Measurements from ENCODE around the gene ULK4. TPM values are rescaled to one million over a fixed set of nuclear protein-coding genes. Genes with fewer than 3 reads are reported as not detected.

Gene ULK4
- total RNA-seq, 1 donor from 2014 or later, result 9.1 TPM

DNA sequence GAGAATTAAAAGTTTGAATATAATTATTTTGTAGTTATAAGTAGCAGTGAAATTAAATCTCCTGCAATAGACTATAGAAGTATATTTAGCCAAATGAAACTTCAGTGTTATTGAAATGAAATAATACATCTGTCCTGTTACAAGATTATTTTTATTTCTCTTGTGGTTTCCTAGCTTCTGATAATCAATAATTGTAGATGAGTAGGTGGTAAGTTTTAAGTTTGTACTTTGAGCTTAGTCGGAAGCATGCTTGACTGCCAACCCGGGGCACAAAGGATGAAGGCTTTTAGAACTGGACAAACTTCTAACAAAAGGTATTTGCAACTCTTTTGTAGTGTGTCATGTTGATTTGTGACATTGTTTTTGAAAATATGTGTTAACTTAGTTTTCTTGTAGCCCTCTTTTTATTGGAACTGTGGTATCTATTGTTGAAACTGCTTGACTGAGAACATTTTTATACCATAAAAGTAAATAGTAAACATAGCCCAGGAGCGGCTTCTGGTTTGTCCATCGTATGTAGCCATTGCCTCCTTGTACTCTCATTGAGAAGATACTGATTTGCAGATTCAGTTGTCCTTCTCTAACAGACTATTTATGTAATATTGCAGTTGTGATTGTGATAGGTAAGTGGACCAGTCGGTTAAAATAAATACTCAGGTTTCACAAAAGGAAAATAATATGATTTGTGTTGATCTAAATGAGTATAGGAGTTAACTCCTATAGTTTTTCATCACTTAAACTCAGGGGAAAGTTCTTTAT is 759.6 kb downstream of the ULK4 start:
- H3K27ac Mint-ChIP-seq (ENCODE audit: unreplicated experiment), result peak overlapping the region; percentile 19
- no peak for DNase-seq (ENCODE audit: extremely low spot score, unreplicated experiment)
- no peaks in the 10 kb centered on the region for H3K9me3 Mint-ChIP-seq (ENCODE audit: unreplicated experiment)
- H3K36me3 Mint-ChIP-seq (ENCODE audit: unreplicated experiment), result no peaks in the 10 kb centered on the region
- TF ChIP-seq, protein P1, sequence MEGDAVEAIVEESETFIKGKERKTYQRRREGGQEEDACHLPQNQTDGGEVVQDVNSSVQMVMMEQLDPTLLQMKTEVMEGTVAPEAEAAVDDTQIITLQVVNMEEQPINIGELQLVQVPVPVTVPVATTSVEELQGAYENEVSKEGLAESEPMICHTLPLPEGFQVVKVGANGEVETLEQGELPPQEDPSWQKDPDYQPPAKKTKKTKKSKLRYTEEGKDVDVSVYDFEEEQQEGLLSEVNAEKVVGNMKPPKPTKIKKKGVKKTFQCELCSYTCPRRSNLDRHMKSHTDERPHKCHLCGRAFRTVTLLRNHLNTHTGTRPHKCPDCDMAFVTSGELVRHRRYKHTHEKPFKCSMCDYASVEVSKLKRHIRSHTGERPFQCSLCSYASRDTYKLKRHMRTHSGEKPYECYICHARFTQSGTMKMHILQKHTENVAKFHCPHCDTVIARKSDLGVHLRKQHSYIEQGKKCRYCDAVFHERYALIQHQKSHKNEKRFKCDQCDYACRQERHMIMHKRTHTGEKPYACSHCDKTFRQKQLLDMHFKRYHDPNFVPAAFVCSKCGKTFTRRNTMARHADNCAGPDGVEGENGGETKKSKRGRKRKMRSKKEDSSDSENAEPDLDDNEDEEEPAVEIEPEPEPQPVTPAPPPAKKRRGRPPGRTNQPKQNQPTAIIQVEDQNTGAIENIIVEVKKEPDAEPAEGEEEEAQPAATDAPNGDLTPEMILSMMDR (IDR thresholded peaks at IDR 0.05), result no peak
- H3K27me3 Mint-ChIP-seq (ENCODE audit: unreplicated experiment), result peaks cover 4% of the 10 kb centered on the region
- peak overlapping the region; percentile 87 for H3K4me3 Mint-ChIP-seq (ENCODE audit: unreplicated experiment)
- peaks cover 58% of the 10 kb centered on the region for H3K4me1 Mint-ChIP-seq (ENCODE audit: unreplicated experiment)

DNA sequence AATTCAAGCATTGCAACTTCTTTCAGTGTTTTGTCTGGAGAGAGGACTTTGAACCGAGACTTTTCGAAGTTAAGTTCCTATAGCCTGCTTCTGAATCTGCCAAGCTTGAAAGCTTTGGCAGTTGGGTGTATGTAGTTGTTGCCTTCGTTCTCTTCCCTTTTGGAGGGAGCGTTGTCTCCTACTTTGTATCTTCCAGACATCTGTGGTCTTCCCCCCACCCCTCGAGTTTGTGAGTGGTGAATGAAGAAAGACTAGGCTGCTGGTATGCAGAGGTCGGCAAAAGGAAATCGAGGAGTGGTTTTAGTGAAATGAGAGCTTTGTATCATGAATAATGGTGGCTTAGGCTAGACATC is 761.3 kb downstream of the ULK4 start:
- Mint-ChIP-seq H3K36me3 (ENCODE audit: unreplicated experiment) (no peaks in the 10 kb centered on the region), H3K4me1 (ENCODE audit: unreplicated experiment) (peaks cover 45% of the 10 kb centered on the region), H3K4me3 (ENCODE audit: unreplicated experiment) (peak overlapping the region; percentile 87), H3K27ac (ENCODE audit: unreplicated experiment) (peak overlapping the region; percentile 89), H3K9me3 (ENCODE audit: unreplicated experiment) (no peaks in the 10 kb centered on the region), H3K27me3 (ENCODE audit: unreplicated experiment) (peaks cover 17% of the 10 kb centered on the region)
- no peak for DNase-seq (ENCODE audit: extremely low spot score, unreplicated experiment)
- TF ChIP-seq, protein P1 (IDR thresholded peaks at IDR 0.05), result no peak

DNA sequence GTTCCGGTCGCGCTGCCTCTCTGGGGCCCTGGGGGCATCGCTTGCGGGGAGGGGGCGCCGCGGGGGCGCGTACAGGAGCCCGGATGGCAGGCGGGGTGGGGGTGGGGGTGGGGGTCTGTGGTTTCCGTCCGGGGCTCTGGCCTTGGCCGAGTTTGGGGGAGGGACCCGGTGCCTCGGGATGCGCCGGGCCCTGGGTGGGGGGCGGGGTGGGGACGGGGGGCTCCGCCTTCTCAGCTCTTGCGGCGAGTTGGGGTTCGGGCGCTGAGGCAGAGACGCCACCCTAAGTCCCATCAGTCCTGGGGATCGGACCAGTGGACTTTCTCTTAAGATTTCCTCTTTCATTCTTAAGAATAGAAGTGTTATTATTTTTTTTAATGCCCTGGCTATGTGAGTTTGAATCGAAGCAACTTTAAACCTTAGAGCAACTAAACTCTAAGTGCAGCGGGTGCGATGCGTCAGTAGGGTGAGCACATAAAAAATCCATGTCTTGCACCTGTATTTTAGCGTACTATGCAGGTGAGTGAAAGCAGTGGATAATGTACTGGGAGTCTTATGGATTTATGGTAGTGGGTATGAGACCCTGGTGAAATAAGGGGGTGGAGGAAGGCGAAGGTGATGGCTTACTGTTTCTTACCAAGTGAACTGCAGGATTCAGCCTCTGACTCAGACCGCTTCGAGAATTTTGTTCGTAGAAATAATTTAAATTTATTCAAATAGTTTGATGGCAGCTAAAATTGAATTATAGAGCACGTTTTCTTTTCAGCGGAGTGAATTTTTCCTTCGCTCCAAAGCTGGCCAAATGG is 761.8 kb downstream of the ULK4 start:
- TF ChIP-seq, protein P1 (IDR thresholded peaks at IDR 0.05), result no peak
- H3K36me3 Mint-ChIP-seq (ENCODE audit: unreplicated experiment), result no peaks in the 10 kb centered on the region
- H3K4me1 Mint-ChIP-seq (ENCODE audit: unreplicated experiment), result peaks cover 44% of the 10 kb centered on the region
- peaks cover 21% of the 10 kb centered on the region for H3K27me3 Mint-ChIP-seq (ENCODE audit: unreplicated experiment)
- no peak for DNase-seq (ENCODE audit: extremely low spot score, unreplicated experiment)
- H3K4me3 Mint-ChIP-seq (ENCODE audit: unreplicated experiment), result peak overlapping the region; percentile 87
- H3K27ac Mint-ChIP-seq (ENCODE audit: unreplicated experiment), result peak overlapping the region; percentile 89
- H3K9me3 Mint-ChIP-seq (ENCODE audit: unreplicated experiment), result no peaks in the 10 kb centered on the region

DNA sequence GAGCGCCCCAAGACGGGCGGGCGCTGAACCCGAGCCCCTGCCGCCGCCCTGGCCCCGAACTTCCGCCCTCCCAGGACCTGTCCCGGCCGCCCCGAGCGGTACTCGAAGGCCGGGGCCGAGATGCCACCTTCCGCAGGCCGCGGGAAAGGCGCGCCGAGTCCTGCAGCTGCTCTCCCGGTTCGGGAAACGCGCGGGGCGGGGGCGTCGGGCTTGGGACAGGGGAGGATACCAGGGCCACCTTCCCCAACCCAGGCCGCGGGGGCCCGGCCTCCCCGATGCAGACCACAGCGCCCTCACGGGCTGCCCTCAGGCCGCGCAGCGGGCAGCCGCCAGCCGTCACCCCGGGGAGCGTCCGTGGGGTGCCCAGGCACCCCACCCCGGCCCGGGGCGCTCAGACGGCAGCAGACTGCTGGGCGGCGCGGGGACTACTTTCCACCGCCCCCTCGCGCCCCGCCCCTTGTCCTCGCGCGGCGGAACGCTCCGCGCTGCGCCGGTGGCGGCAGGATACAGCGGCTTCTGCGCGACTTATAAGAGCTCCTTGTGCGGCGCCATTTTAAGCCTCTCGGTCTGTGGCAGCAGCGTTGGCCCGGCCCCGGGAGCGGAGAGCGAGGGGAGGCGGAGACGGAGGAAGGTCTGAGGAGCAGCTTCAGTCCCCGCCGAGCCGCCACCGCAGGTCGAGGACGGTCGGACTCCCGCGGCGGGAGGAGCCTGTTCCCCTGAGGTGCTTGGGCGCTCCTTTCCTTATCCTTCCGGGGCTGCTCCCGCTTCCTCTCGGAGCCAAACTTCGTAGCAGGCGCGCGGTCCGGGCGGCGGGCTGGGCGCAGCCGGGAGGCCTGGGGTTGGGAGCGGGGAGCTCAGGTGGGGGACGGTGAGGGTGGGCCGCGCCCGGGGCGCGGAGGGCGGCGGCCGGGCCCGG is 762.7 kb downstream of the ULK4 start, which contains the start of gene CTNNB1:
CTNNB1 (plus strand) TSS at position 556 of the 916 bp plus-strand sequence. CDS start 24,564 bp downstream, outside the sequence.
- peaks cover 37% of the 10 kb centered on the region for H3K4me1 Mint-ChIP-seq (ENCODE audit: unreplicated experiment)

More for the DNA sequence above, 762.7 kb downstream of the ULK4 start, which contains the start of gene CTNNB1:
- Mint-ChIP-seq H3K36me3 (ENCODE audit: unreplicated experiment) (no peaks in the 10 kb centered on the region), H3K4me3 (ENCODE audit: unreplicated experiment) (peak within 1 kb of the TSS; percentile 87), H3K27ac (ENCODE audit: unreplicated experiment) (peak within 1 kb of the TSS; percentile 92), H3K27me3 (ENCODE audit: unreplicated experiment) (peaks cover 28% of the 10 kb centered on the region), H3K9me3 (ENCODE audit: unreplicated experiment) (no peaks in the 10 kb centered on the region)
- peak; percentile 97 for DNase-seq (ENCODE audit: extremely low spot score, unreplicated experiment)
- TF ChIP-seq, protein P1 (IDR thresholded peaks at IDR 0.05), result no peak

Data from osteocyte (in vitro differentiated cells).